Tibial nerve (tissue), 4 donors: ENCODE measurements around the gene AFM.

Experiments used
- CTCF ChIP-seq, 5 experiments: fragments of 200-600 bp in 3 of 5; fragments of 450-650 bp in 2 of 5; sonication (generic) in 3 of 5; IDR thresholded peaks; one replicate each; pipeline ENCODE4 v1.5.1; 2016 to 2019; ENCODE audit warnings: antibody characterized with exemption in 5 of 5, mild to moderate bottlenecking in 3 of 5, moderate library complexity in 2 of 5
- EP300 ChIP-seq, 2 donors: sonication (generic); formaldehyde crosslinking; IDR thresholded peaks; one replicate each; pipeline ENCODE4 v1.6.1; 2017; ENCODE audit warnings: antibody characterized with exemption in 2 of 2, mild to moderate bottlenecking in 1 of 2
- POLR2A ChIP-seq, 2 donors: fragments of 450-650 bp; IDR thresholded peaks; one replicate each; pipeline ENCODE4 v1.6.1; 2017; ENCODE audit warnings: antibody characterized with exemption in 2 of 2, mild to moderate bottlenecking in 2 of 2, moderate library complexity in 2 of 2

DNA sequence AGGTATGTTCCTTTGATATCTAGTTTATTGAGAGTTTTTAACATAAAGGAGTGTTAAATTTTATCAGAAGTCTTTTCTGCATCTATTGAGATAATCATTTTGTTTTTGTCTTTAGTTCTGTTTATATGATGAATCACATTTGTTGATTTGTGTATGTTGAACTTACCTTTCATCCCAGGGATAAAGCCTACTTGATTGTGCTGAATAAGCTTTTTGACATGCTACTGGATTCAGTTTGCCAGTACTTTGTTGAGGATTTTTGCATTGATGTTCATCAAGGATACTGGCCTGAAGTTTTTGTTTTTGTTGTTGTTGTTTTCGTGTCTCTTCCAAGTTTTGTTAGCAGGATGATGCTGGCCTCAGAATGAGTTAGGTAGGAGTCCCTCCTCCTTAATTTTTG is 10.8 kb upstream of the AFM start:
- TF ChIP-seq CTCF (IDR thresholded peaks at IDR 0.05) (no peak), POLR2A (IDR thresholded peaks at IDR 0.05) (no peak), EP300 (IDR thresholded peaks at IDR 0.05) (no peak)
